A549 (cell line): ENCODE measurements around the gene TCOF1. TPM values are rescaled to one million over a fixed set of nuclear protein-coding genes. Genes with fewer than 3 reads are reported as not detected.

ENCODE experiments used
- ATAC-seq, 2 experiments: fragments of 200-7000 bp in 1 of 2; fragments of >200 bp in 1 of 2; cut with Nextera tagmentation in 1 of 2; cut with Tn5 transposase in 1 of 2; 3 replicates each; pipeline versions ENCODE4 v1.8.0 to v1.9.1; 2018 to 2020; ENCODE audit warnings: mild to moderate bottlenecking in 1 of 2, moderate library complexity in 1 of 2
- CTCF ChIA-PET: fragments of 300-600 bp; sonication (Branson Sonifier 250); formaldehyde crosslinking; extraction: SDS; loops from one replicate; lab custom pipeline; 2021; ENCODE audit warnings: antibody characterized with exemption, inconsistent platforms; lab: Yijun Ruan, JAX
- POLR2A ChIA-PET: fragments of 350-600 bp; formaldehyde crosslinking; extraction: SDS; loops from one replicate; lab custom pipeline; 2021; ENCODE audit warnings: antibody characterized with exemption, inconsistent platforms; lab: Yijun Ruan, JAX
- DNase-seq, 2 experiments: peaks; one replicate each; pipeline versions ENCODE4 v3.0.0 to v3.0.0-alpha.2; 2011 to 2016; ENCODE audit warnings: low read depth in 1 of 2, low spot score in 1 of 2
- FAIRE-seq: peaks from 2 replicates; lab custom pipeline; 2011; peaks lifted over from hg19 to GRCh38; lab: Jason Lieb, UNC
- H3K27ac ChIP-seq, 2 experiments: fragments of >200 bp; sonication (Bioruptor Twin); formaldehyde crosslinking; 3 replicates each; pipeline ENCODE4 v1.5.1; 2016 to 2017
- H3K4me1 ChIP-seq: fragments of >200 bp; sonication (Bioruptor Twin); formaldehyde crosslinking; 3 replicates; pipeline ENCODE4 v1.6.1; 2016
- H3K4me2 ChIP-seq: fragments of >200 bp; sonication (Bioruptor Twin); formaldehyde crosslinking; 3 replicates; pipeline ENCODE4 v1.6.1; 2016
- H3K4me3 ChIP-seq: fragments of >200 bp; sonication (Bioruptor Twin); formaldehyde crosslinking; 3 replicates; pipeline ENCODE4 v1.5.1; 2016
- H3K9me3 ChIP-seq: fragments of >200 bp; sonication (Bioruptor Twin); formaldehyde crosslinking; 3 replicates; pipeline ENCODE4 v1.6.1; 2016
- BHLHE40 ChIP-seq: IDR thresholded peaks from 2 replicates; pipeline ENCODE4 v1.6.1; 2012; ENCODE audit warnings: low read depth, low read length, inconsistent platforms
- CHD2 ChIP-seq: fragments of 150-350 bp; IDR thresholded peaks from 2 replicates; pipeline ENCODE4 v1.6.1; 2014; ENCODE audit warnings: low read length; ENCODE audit not compliant: partially characterized antibody
- CHD4 ChIP-seq: fragments of 200-600 bp; sonication (generic); IDR thresholded peaks from 2 replicates; pipeline ENCODE4 v1.6.1; 2016; ENCODE audit warnings: antibody characterized with exemption, mild to moderate bottlenecking, borderline replicate concordance
- EHF ChIP-seq: fragments of 250-450 bp; sonication (Bioruptor Pico); IDR thresholded peaks from 2 replicates; pipeline ENCODE4 v1.5.0; 2020; ENCODE audit warnings: mild to moderate bottlenecking
- HEYL ChIP-seq: fragments of 250-450 bp; sonication (Bioruptor Pico); IDR thresholded peaks from 2 replicates; pipeline ENCODE4 v1.8.0; 2021; ENCODE audit warnings: mild to moderate bottlenecking, moderate library complexity
- HOXB13 ChIP-seq: fragments of 250-450 bp; sonication (Bioruptor Pico); IDR thresholded peaks from 2 replicates; pipeline ENCODE4 v1.5.0; 2020; ENCODE audit warnings: low read depth, mild to moderate bottlenecking, moderate library complexity
- JUN ChIP-seq, 2 experiments: fragments of >200 bp; sonication (Bioruptor Twin); formaldehyde crosslinking; IDR thresholded peaks; 2 replicates in 1 of 2; 3 replicates in 1 of 2; pipeline ENCODE4 v1.6.1; 2016 to 2017
- KDM5A ChIP-seq: fragments of 200-600 bp; sonication (generic); IDR thresholded peaks from 2 replicates; pipeline ENCODE4 v1.6.1; 2016; ENCODE audit warnings: antibody characterized with exemption, mild to moderate bottlenecking
- MAFK ChIP-seq: fragments of 450-650 bp; IDR thresholded peaks from 2 replicates; pipeline ENCODE4 v1.6.1; 2014; ENCODE audit not compliant: partially characterized antibody
- MYC ChIP-seq: IDR thresholded peaks from 2 replicates; pipeline ENCODE4 v1.6.1; 2012; ENCODE audit warnings: mild to moderate bottlenecking, inconsistent platforms, low read length, improper control_type of control experiment, borderline replicate concordance
- NFE2L2 ChIP-seq: fragments of 150-350 bp; conservative IDR thresholded peaks from 2 replicates; pipeline ENCODE4 v1.6.1; 2014; ENCODE audit warnings: low read length
- NPAS2 ChIP-seq: fragments of 250-450 bp; sonication (Bioruptor Pico); IDR thresholded peaks from 2 replicates; pipeline ENCODE4 v1.8.0; 2022; ENCODE audit warnings: mild to moderate bottlenecking, moderate library complexity, borderline replicate concordance
- PHF8 ChIP-seq: fragments of 200-600 bp; sonication (generic); IDR thresholded peaks from 2 replicates; pipeline ENCODE4 v1.6.1; 2016; ENCODE audit warnings: low read depth, mild to moderate bottlenecking, antibody characterized with exemption, moderate library complexity, borderline replicate concordance
- POLR2AphosphoS2 ChIP-seq: conservative IDR thresholded peaks from 2 replicates; pipeline ENCODE4 v1.6.1; 2012; ENCODE audit warnings: low read length, improper control_type of control experiment, inconsistent platforms
- RARB ChIP-seq: fragments of 250-450 bp; sonication (Bioruptor Pico); IDR thresholded peaks from 2 replicates; pipeline ENCODE4 v1.8.0; 2021; ENCODE audit warnings: mild to moderate bottlenecking, moderate library complexity
- RNF2 ChIP-seq: fragments of 200-600 bp; sonication (generic); IDR thresholded peaks from 2 replicates; pipeline ENCODE4 v1.6.1; 2016; ENCODE audit warnings: low read depth, mild to moderate bottlenecking, antibody characterized with exemption, moderate library complexity, borderline replicate concordance
- TFCP2L1 ChIP-seq: fragments of 250-450 bp; sonication (Bioruptor Pico); IDR thresholded peaks from 2 replicates; pipeline ENCODE4 v1.5.0; 2021; ENCODE audit warnings: mild to moderate bottlenecking
- ZC3H11A ChIP-seq: fragments of 450-650 bp; IDR thresholded peaks from 2 replicates; pipeline ENCODE4 v1.6.1; 2014; ENCODE audit warnings: antibody characterized with exemption, mild to moderate bottlenecking
- ZFP36 ChIP-seq: fragments of 450-650 bp; IDR thresholded peaks from 2 replicates; pipeline ENCODE4 v1.6.1; 2014; ENCODE audit warnings: borderline replicate concordance; ENCODE audit not compliant: partially characterized antibody
- WGBS: methylation state at CpG from one replicate; pipeline ENCODE4 v1.1.6; 2017; ENCODE audit errors: missing lambda C conversion rate; 5-methylcytosine and 5-hydroxymethylcytosine counted together
- polyA plus RNA-seq, 4 experiments: library from polyadenylated mRNA; depleted of rRNA in 3 of 4; stranded (reverse); fragments of >200 nt; fragmentation: RNase III in 1 of 4; extraction: RNeasy Plus Mini Kit Qiagen cat#74134 plus additional on column Dnase treatment in 1 of 4; gene quantifications; 2 replicates in 3 of 4; 3 replicates in 1 of 4; pipeline ENCODE4 v1.2.3, GENCODE V29; 2011 to 2017
- TF ChIP-seq, protein P1 (sequence below): fragments of >200 bp; sonication (Bioruptor Twin); formaldehyde crosslinking; IDR thresholded peaks from 3 replicates; pipeline ENCODE4 v1.6.1; 2016
- TF ChIP-seq, protein P2 (sequence below): IDR thresholded peaks from 2 replicates; pipeline ENCODE4 v1.6.1; 2012; ENCODE audit warnings: low read depth, borderline replicate concordance
- TF ChIP-seq, protein P3 (sequence below): fragments of 250-450 bp; sonication (Bioruptor Pico); IDR thresholded peaks from 2 replicates; pipeline ENCODE4 v1.5.0; 2021; ENCODE audit warnings: mild to moderate bottlenecking, moderate library complexity, borderline replicate concordance
- TF ChIP-seq, protein P4 (sequence below): IDR thresholded peaks from 2 replicates; pipeline ENCODE4 v1.6.1; 2012

TCOF1 gene
- polyA plus RNA-seq, 2 of the 4 experiments (the other 2 are of a cell fraction) = 17.5 to 47.1 TPM

DNA sequence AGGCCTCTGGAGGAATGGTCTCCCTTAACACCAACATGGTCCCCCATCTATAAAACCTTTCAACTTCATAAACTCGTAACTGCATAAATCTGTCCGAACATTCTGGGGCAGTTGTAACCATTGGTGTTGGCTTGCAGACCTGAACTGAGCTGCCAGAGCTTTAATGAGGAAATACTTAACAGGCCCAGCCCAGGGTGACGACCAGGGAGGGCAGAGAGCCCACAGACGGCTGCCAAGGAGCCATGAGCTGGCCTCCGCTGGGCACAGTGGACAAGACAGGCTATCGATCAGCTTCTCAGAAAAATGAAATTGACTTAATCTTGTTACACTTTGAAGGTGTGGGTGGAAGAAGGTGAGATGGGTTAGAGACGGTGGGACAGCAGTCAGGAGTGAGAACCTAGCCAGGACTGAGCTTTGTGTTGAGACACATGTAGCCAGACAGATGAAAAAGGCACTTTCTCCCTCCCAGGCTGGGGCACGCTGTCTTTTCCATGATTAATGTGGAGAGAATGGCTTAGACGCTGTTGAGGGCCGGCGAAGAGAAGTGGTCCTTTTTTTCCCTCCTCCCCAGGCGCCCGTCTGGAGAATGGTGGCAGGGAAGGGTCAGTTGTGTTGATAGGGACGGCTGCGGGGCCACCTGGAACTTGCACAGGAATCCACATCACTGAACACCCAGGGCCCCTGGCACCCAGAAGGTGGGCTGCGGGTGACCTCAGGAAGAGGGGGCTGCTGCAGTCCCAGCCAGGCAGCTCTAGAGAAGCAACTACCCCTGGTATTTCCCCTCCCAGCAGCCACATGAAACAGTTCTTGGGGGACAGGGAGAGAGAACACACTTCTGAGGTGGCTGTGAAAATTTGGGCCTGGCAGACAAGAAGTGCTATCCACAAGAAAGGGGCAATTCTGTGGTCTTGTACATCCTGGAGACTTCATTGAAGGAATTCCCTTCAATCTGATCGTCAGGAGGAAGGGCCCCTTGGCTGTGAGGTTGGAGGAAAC, 27.3 kb upstream of the TCOF1 start:
- H3K4me1 ChIP-seq = no peaks in the 10 kb centered on the region; the same call in 2 of the 3 replicates
- H3K4me3 ChIP-seq = no peak overlapping the region
- H3K9me3 ChIP-seq = no peaks in the 10 kb centered on the region
- ATAC-seq (no peak), FAIRE-seq (no peak), DNase-seq (no peak)
- TF ChIP-seq RNF2 (no peak), ZFP36 (no peak), EHF (CRISPR knock-in tag) (no peak), CHD2 (no peak), NFE2L2 (no peak), NPAS2 (CRISPR knock-in tag) (no peak), POLR2AphosphoS2 (no peak)
- 88% methylated on average over 17 of the region's 17 CpGs for WGBS
- no peak overlapping the region for H3K4me2 ChIP-seq
- ChIA-PET CTCF (interaction anchor here (0.7 to 8.5 kb wide), 3 partner anchors 21 to 169 kb away, joined by 3 to 58 read pairs (median 3); no protein-coding TSS in a partner anchor), POLR2A (no interaction called here)
- H3K27ac ChIP-seq = peak overlapping the region in 1 of 2 experiments; percentile 4; a peak in 1 of 6 replicates

DNA sequence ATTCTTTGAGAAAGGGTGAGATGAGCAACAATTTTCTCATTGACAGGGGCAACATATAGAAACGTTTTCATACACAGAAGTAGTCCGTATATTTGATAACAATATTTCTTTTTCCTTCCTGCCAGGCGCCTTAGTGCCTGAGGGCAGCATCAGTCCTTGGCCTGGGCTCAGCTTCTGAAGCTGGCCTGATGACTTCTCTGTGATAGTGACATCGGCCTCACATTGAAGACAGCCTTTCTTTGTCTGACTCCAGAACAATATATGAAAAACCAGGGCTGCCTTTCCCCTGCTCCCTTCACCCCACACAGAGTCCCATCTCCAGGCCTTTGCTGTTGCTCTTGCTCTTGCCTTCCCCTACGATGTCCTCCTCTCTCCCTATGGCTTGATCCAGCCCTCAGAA, 24.1 kb upstream of the TCOF1 start:
- ChIA-PET CTCF (interaction anchor here (1.2 to 8.5 kb wide), 2 partner anchors 17 to 61 kb away, joined by 3 to 58 read pairs; no protein-coding TSS in a partner anchor), POLR2A (no interaction called here)
- Histone ChIP-seq H3K4me2 (no peak overlapping the region), H3K27ac (no peak overlapping the region), H3K4me3 (no peak overlapping the region), H3K9me3 (no peaks in the 10 kb centered on the region), H3K4me1 (no peaks in the 10 kb centered on the region)
- ATAC-seq (no peak), FAIRE-seq (no peak), DNase-seq (no peak)
- WGBS = 62% methylated on average over 5 of the region's 5 CpGs
- TF ChIP-seq NPAS2 (CRISPR knock-in tag) = no peak
- TF ChIP-seq, protein P1, sequence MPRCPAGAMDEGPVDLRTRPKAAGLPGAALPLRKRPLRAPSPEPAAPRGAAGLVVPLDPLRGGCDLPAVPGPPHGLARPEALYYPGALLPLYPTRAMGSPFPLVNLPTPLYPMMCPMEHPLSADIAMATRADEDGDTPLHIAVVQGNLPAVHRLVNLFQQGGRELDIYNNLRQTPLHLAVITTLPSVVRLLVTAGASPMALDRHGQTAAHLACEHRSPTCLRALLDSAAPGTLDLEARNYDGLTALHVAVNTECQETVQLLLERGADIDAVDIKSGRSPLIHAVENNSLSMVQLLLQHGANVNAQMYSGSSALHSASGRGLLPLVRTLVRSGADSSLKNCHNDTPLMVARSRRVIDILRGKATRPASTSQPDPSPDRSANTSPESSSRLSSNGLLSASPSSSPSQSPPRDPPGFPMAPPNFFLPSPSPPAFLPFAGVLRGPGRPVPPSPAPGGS = no peak
- no peak for TF ChIP-seq EHF (CRISPR knock-in tag)
- no peak for TF ChIP-seq BHLHE40
- no peak for TF ChIP-seq HEYL (CRISPR knock-in tag)
- TF ChIP-seq ZC3H11A = no peak
- TF ChIP-seq, protein P2, sequence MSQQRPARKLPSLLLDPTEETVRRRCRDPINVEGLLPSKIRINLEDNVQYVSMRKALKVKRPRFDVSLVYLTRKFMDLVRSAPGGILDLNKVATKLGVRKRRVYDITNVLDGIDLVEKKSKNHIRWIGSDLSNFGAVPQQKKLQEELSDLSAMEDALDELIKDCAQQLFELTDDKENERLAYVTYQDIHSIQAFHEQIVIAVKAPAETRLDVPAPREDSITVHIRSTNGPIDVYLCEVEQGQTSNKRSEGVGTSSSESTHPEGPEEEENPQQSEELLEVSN = no peak
- TF ChIP-seq PHF8 = no peak
- TF ChIP-seq MAFK = no peak
- TF ChIP-seq KDM5A = no peak
- no peak for TF ChIP-seq JUN (IDR thresholded peaks at IDR 0.05)
- TF ChIP-seq HOXB13 (CRISPR knock-in tag) = no peak
- no peak for TF ChIP-seq POLR2AphosphoS2
- TF ChIP-seq, protein P3, sequence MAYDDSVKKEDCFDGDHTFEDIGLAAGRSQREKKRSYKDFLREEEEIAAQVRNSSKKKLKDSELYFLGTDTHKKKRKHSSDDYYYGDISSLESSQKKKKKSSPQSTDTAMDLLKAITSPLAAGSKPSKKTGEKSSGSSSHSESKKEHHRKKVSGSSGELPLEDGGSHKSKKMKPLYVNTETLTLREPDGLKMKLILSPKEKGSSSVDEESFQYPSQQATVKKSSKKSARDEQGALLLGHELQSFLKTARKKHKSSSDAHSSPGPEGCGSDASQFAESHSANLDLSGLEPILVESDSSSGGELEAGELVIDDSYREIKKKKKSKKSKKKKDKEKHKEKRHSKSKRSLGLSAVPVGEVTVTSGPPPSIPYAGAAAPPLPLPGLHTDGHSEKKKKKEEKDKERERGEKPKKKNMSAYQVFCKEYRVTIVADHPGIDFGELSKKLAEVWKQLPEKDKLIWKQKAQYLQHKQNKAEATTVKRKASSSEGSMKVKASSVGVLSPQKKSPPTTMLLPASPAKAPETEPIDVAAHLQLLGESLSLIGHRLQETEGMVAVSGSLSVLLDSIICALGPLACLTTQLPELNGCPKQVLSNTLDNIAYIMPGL (CRISPR knock-in tag) = no peak
- no peak for TF ChIP-seq MYC
- no peak for TF ChIP-seq CHD4
- TF ChIP-seq, protein P4, sequence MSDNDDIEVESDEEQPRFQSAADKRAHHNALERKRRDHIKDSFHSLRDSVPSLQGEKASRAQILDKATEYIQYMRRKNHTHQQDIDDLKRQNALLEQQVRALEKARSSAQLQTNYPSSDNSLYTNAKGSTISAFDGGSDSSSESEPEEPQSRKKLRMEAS = no peak
- TF ChIP-seq TFCP2L1 = no peak
- TF ChIP-seq NFE2L2 = no peak
- no peak for TF ChIP-seq RARB
